HepG2 (cell line): Measurements from ENCODE around the gene TCF12. TPM values are rescaled to one million over a fixed set of nuclear protein-coding genes. Genes with fewer than 3 reads are reported as not detected.

Experiments used
- ATAC-seq: fragments of 200-7000 bp; cut with Tn5 transposase; 3 replicates; pipeline ENCODE4 v1.9.1; 2020; ENCODE audit warnings: mild to moderate bottlenecking, moderate library complexity
- BruUV-seq: library from RNA; stranded (reverse); fragments of 400-500 nt; replicated peaks from 2 replicates; lab custom pipeline; 2021; lab: Mats Ljungman, UMichigan
- CTCF ChIA-PET: fragments of 300-600 bp; formaldehyde crosslinking; extraction: SDS; loops from one replicate; lab custom pipeline; 2021; ENCODE audit warnings: low total read pairs, inconsistent platforms, low intra/inter-chr PET ratio; lab: Yijun Ruan, JAX
- POLR2A ChIA-PET: fragments of 350-600 bp; sonication (Branson Sonifier 250); formaldehyde crosslinking; loops from one replicate; lab custom pipeline; 2020; ENCODE audit warnings: antibody characterized with exemption, inconsistent platforms; lab: Yijun Ruan, JAX
- DNase-seq: peaks from one replicate; pipeline ENCODE4 v3.0.0-alpha.2; 2015; ENCODE audit warnings: low spot score
- FAIRE-seq: peaks from 3 replicates; lab custom pipeline; 2011; peaks lifted over from hg19 to GRCh38; lab: Jason Lieb, UNC
- H2AFZ ChIP-seq: one replicate; pipeline ENCODE4 v1.6.1; 2011; ENCODE audit warnings: low read length, inconsistent platforms
- H3K27ac ChIP-seq: fragments of 300-600 bp; 3 replicates; pipeline ENCODE4 v1.8.0; 2011; ENCODE audit warnings: mixed run types, mild to moderate bottlenecking, mixed read lengths, low read length, inconsistent platforms; ENCODE audit not compliant: insufficient read depth; ENCODE audit errors: extremely low read length
- H3K27me3 ChIP-seq, 2 experiments: fragments of 200-600 bp in 1 of 2; 2 replicates in 1 of 2; 3 replicates in 1 of 2; pipeline versions ENCODE4 v1.6.0 to v1.8.0; 2011; ENCODE audit warnings: low read length in 2 of 2, mild to moderate bottlenecking in 2 of 2, moderate library complexity in 2 of 2, inconsistent platforms in 1 of 2; ENCODE audit not compliant: insufficient read depth in 2 of 2, control insufficient read depth in 1 of 2
- H3K36me3 ChIP-seq, 2 experiments: fragments of 200-600 bp in 1 of 2; replicated peaks in 1 of 2; 2 replicates in 1 of 2; 3 replicates in 1 of 2; pipeline versions ENCODE4 v1.5.1 to v1.8.0; 2011; ENCODE audit warnings: low read length in 2 of 2, inconsistent platforms in 1 of 2; ENCODE audit not compliant: insufficient read depth in 2 of 2, control insufficient read depth in 1 of 2
- H3K4me1 ChIP-seq: 2 replicates; pipeline ENCODE4 v1.5.1; 2012; ENCODE audit warnings: low read length, inconsistent platforms; ENCODE audit not compliant: insufficient read depth
- H3K4me2 ChIP-seq: 2 replicates; pipeline ENCODE4 v1.6.0; 2011; ENCODE audit warnings: low read depth, low read length, inconsistent platforms
- H3K4me3 ChIP-seq, 3 experiments: fragments of 200-600 bp in 1 of 3; sonication (generic), shearing (Covaris generic) in 1 of 3; replicated peaks in 1 of 3; 2 replicates each; pipeline ENCODE4 v1.5.1; 2011 to 2016; ENCODE audit warnings: low read length in 3 of 3, inconsistent platforms in 2 of 3, low read depth in 2 of 3, mild to moderate bottlenecking in 2 of 3, control low read depth in 1 of 3, mixed read lengths in 1 of 3; ENCODE audit not compliant: insufficient read depth in 1 of 3
- H3K79me2 ChIP-seq: one replicate; pipeline ENCODE4 v1.6.1; 2011; ENCODE audit warnings: low read length, inconsistent platforms; ENCODE audit not compliant: insufficient read depth
- H3K9ac ChIP-seq: 2 replicates; pipeline ENCODE4 v1.6.0; 2011; ENCODE audit warnings: mild to moderate bottlenecking, low read depth, low read length, inconsistent platforms; ENCODE audit not compliant: insufficient read depth
- H3K9me3 ChIP-seq: 2 replicates; pipeline ENCODE4 v1.5.1; 2012; ENCODE audit warnings: mild to moderate bottlenecking, low read length
- H4K20me1 ChIP-seq: 2 replicates; pipeline ENCODE4 v1.6.0; 2011; ENCODE audit warnings: inconsistent platforms, mild to moderate bottlenecking, low read length, moderate library complexity; ENCODE audit not compliant: insufficient read depth
- TP53 ChIP-seq: sonication (generic); formaldehyde crosslinking; conservative IDR thresholded peaks from 2 replicates; pipeline ENCODE4 v1.4.0; 2020; ENCODE audit warnings: missing genetic modification reagents
- ZNF296 ChIP-seq: sonication (generic); formaldehyde crosslinking; conservative IDR thresholded peaks from 2 replicates; pipeline ENCODE4 v1.5.0; 2020; ENCODE audit warnings: mild to moderate bottlenecking, missing genetic modification reagents
- WGBS: methylation state at CpG from one replicate; pipeline ENCODE4 v1.1.6; 2017; ENCODE audit warnings: low lambda C conversion rate; 5-methylcytosine and 5-hydroxymethylcytosine counted together
- in situ Hi-C: cut with HindIII; loops from 2 replicates; pipeline ENCODE4 v1.10.0; 2017; ENCODE audit warnings: low pct_unique_long_range_greater_than_20kb; ENCODE audit not compliant: extremely low pct_ligation_motif_present
- intact Hi-C: fragments of 100-400 bp; cut with micrococcal nuclease; formaldehyde crosslinking; loops from one replicate; pipeline ENCODE4 v1.10.0; 2022; ENCODE audit not compliant: unreplicated experiment
- polyA plus RNA-seq, 8 experiments: library from polyadenylated mRNA; depleted of rRNA in 3 of 8; stranded (reverse) in 7 of 8; unstranded in 1 of 8; fragments of >200 nt; fragmentation: Illumina TruSeq in 4 of 8; extraction: Trizol in 4 of 8; gene quantifications; 2 replicates each; pipeline versions ENCODE4 v1.2.1 to v1.2.3, GENCODE V29; 2011 to 2016; ENCODE audit warnings: low read depth in 4 of 8, missing spikeins in 1 of 8, mixed read lengths in 1 of 8; ENCODE audit not compliant: insufficient read depth in 1 of 8
- total RNA-seq, 5 experiments: library from RNA; depleted of rRNA; stranded (reverse); fragments of >200 nt; fragmentation: Illumina TruSeq; extraction: Trizol; gene quantifications; 2 replicates each; pipeline ENCODE4 v1.2.3, GENCODE V29; 2016; ENCODE audit warnings: low read depth in 1 of 5
- TF ChIP-seq, protein P1 (sequence below): sonication (generic); formaldehyde crosslinking; IDR thresholded peaks from 2 replicates; pipeline ENCODE4 v1.5.1; 2020; ENCODE audit warnings: missing genetic modification reagents, mild to moderate bottlenecking, borderline replicate concordance
- TF ChIP-seq, protein P2 (sequence below): sonication (generic); formaldehyde crosslinking; IDR thresholded peaks from 2 replicates; pipeline ENCODE4 v1.8.1; 2023; ENCODE audit warnings: mild to moderate bottlenecking, inconsistent platforms, moderate library complexity, missing genetic modification reagents, borderline replicate concordance
- TF ChIP-seq, protein P3 (sequence below), 2 experiments: fragments of 450-650 bp in 1 of 2; sonication (generic) in 1 of 2; formaldehyde crosslinking in 1 of 2; IDR thresholded peaks; 2 replicates each; pipeline versions ENCODE4 v1.6.1 to v1.8.0; 2016 to 2022; ENCODE audit warnings: antibody characterized with exemption in 1 of 2, mild to moderate bottlenecking in 1 of 2, missing genetic modification reagents in 1 of 2

Gene TCF12
- total and polyA plus RNA-seq, 2 of the 13 experiments (the other 11 are each of a cell fraction or from before 2014, with no cell fraction given): 48.6 to 51.1 TPM

DNA sequence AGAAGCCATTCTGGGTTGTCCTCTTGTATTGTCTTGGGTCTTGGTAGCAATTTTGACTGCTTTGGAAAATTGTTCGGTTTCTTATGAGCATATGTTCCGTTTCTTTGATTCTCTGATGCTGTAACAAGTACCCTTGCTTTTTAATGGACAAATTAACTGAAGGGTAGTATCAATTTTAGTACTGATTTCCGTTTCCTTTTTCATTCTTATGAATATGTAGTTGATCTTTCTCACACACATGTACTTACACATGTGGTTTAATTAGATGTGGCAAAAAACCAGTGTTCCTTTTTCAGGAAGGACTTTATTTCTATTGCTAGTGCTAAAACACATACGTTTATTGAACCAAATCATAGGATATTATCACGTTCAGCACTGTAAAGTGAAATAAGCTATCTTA, 119.1 kb downstream of the TCF12 start (continued):
- TF ChIP-seq, protein P1, sequence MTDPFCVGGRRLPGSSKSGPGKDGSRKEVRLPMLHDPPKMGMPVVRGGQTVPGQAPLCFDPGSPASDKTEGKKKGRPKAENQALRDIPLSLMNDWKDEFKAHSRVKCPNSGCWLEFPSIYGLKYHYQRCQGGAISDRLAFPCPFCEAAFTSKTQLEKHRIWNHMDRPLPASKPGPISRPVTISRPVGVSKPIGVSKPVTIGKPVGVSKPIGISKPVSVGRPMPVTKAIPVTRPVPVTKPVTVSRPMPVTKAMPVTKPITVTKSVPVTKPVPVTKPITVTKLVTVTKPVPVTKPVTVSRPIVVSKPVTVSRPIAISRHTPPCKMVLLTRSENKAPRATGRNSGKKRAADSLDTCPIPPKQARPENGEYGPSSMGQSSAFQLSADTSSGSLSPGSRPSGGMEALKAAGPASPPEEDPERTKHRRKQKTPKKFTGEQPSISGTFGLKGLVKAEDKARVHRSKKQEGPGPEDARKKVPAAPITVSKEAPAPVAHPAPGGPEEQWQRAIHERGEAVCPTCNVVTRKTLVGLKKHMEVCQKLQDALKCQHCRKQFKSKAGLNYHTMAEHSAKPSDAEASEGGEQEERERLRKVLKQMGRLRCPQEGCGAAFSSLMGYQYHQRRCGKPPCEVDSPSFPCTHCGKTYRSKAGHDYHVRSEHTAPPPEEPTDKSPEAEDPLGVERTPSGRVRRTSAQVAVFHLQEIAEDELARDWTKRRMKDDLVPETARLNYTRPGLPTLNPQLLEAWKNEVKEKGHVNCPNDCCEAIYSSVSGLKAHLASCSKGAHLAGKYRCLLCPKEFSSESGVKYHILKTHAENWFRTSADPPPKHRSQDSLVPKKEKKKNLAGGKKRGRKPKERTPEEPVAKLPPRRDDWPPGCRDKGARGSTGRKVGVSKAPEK (CRISPR knock-in tag): no peak
- TF ChIP-seq ZNF296 (CRISPR knock-in tag): no peak
- TF ChIP-seq, protein P2, sequence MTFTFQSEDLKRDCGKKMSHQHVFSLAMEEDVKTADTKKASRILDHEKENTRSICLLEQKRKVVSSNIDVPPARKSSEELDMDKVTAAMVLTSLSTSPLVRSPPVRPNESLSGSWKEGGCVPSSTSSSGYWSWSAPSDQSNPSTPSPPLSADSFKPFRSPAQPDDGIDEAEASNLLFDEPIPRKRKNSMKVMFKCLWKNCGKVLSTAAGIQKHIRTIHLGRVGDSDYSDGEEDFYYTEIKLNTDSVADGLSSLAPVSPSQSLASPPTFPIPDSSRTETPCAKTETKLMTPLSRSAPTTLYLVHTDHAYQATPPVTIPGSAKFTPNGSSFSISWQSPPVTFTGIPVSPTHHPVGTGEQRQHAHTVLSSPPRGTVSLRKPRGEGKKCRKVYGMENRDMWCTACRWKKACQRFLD (CRISPR knock-in tag): no peak
- TF ChIP-seq TP53: no peak

- POLR2A ChIA-PET: no interaction called here
- H3K4me3 ChIP-seq: no peak overlapping the region
- FAIRE-seq (no peak), ATAC-seq (no peak), DNase-seq (no peak)
- H3K27ac ChIP-seq: no peak overlapping the region
- no peaks in the 10 kb centered on the region for H3K27me3 ChIP-seq
- CTCF ChIA-PET: no interaction called here
- TF ChIP-seq, protein P3, sequence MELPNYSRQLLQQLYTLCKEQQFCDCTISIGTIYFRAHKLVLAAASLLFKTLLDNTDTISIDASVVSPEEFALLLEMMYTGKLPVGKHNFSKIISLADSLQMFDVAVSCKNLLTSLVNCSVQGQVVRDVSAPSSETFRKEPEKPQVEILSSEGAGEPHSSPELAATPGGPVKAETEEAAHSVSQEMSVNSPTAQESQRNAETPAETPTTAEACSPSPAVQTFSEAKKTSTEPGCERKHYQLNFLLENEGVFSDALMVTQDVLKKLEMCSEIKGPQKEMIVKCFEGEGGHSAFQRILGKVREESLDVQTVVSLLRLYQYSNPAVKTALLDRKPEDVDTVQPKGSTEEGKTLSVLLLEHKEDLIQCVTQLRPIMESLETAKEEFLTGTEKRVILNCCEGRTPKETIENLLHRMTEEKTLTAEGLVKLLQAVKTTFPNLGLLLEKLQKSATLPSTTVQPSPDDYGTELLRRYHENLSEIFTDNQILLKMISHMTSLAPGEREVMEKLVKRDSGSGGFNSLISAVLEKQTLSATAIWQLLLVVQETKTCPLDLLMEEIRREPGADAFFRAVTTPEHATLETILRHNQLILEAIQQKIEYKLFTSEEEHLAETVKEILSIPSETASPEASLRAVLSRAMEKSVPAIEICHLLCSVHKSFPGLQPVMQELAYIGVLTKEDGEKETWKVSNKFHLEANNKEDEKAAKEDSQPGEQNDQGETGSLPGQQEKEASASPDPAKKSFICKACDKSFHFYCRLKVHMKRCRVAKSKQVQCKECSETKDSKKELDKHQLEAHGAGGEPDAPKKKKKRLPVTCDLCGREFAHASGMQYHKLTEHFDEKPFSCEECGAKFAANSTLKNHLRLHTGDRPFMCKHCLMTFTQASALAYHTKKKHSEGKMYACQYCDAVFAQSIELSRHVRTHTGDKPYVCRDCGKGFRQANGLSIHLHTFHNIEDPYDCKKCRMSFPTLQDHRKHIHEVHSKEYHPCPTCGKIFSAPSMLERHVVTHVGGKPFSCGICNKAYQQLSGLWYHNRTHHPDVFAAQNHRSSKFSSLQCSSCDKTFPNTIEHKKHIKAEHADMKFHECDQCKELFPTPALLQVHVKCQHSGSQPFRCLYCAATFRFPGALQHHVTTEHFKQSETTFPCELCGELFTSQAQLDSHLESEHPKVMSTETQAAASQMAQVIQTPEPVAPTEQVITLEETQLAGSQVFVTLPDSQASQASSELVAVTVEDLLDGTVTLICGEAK (IDR thresholded peaks at IDR 0.05): no peak
- TF ChIP-seq, protein P3 (CRISPR knock-in tag; IDR thresholded peaks at IDR 0.05): no peak
- H3K9me3 ChIP-seq: no peaks in the 10 kb centered on the region
- no peaks in the 10 kb centered on the region for H3K36me3 ChIP-seq
- WGBS: 98% methylated on average over 2 of the region's 2 CpGs
- peaks cover 12% of the 10 kb centered on the region for H4K20me1 ChIP-seq
- peaks cover 24% of the 10 kb centered on the region for H3K4me1 ChIP-seq
- H3K79me2 ChIP-seq: peaks cover 47% of the 10 kb centered on the region
- in situ Hi-C loops: no loop called here
- no peak overlapping the region for H2AFZ ChIP-seq
- no peak overlapping the region for H3K4me2 ChIP-seq
- no TSS peak for BruUV-seq
- H3K9ac ChIP-seq: no peak overlapping the region
- intact Hi-C loops: no loop called here
Observed at GRCh38 chr15:57038040-57038439, 119.6 kb downstream of the TCF12 start.
